ENCODE data around the gene ANKRD34A.

- TF ChIP-seq CTCF (IDR thresholded peaks at IDR 0.05; ENCODE audit: poor library complexity): no peak
- TF ChIP-seq EZH2phosphoT487 (IDR thresholded peaks at IDR 0.05; ENCODE audit: low read depth, severe bottlenecking, unreplicated experiment): no peak
Measured at GRCh38 chr1:145997016-145997717, 32.8 kb upstream of the ANKRD34A start.
